Muscle of back (tissue), 13 donors: ENCODE results near the gene GNG3. TPM values are rescaled to one million over a fixed set of nuclear protein-coding genes. Genes with fewer than 3 reads are reported as not detected.
A peak's percentile ranks its signal among the peaks of the same experiment; 100 is the strongest.
"Not testable (repeated sequence)": the region's sequence is repeated elsewhere in the genome, so short reads cannot be mapped to it uniquely, and the experiment has no call there.

ENCODE experiments used
- DNase-seq, 3 donors: peaks; one replicate each; pipeline versions ENCODE4 v3.0.0 to v3.0.0-alpha.2; 2013
- long read RNA-seq, 9 donors: transcript quantifications; one replicate each; lab custom pipeline, GENCODE V29; 2026
- polyA plus RNA-seq, 10 donors: library from polyadenylated mRNA; unstranded; fragments of 120-200 nt; gene quantifications; one replicate each; pipeline ENCODE4 v1.2.1, GENCODE V29; 2013; ENCODE audit not compliant: insufficient read length in 10 of 10

The GNG3 gene
- polyA plus RNA-seq, result 1 to 10 TPM in 2 of 10 donors, under 1 TPM in 5, not detected in 3; 0.35 to 1.5 (median 0.66) TPM
- long read RNA-seq, donor 1, result 0 reads
- long read RNA-seq, donor 2, result 0 reads
- long read RNA-seq, donor 3, result 0 reads
- long read RNA-seq, donor 4, result 0 reads
- long read RNA-seq, donor 5, result 0 reads
- long read RNA-seq, donor 6, partial matches to known transcripts, result 0 of 2 reads
- long read RNA-seq, donor 6, other reads (novel, unspliced or antisense), result 0 of 2 reads
- long read RNA-seq, donor 7, result 0 reads
- long read RNA-seq, donor 8, result 0 reads
- long read RNA-seq, donor 9, result 0 reads

DNA sequence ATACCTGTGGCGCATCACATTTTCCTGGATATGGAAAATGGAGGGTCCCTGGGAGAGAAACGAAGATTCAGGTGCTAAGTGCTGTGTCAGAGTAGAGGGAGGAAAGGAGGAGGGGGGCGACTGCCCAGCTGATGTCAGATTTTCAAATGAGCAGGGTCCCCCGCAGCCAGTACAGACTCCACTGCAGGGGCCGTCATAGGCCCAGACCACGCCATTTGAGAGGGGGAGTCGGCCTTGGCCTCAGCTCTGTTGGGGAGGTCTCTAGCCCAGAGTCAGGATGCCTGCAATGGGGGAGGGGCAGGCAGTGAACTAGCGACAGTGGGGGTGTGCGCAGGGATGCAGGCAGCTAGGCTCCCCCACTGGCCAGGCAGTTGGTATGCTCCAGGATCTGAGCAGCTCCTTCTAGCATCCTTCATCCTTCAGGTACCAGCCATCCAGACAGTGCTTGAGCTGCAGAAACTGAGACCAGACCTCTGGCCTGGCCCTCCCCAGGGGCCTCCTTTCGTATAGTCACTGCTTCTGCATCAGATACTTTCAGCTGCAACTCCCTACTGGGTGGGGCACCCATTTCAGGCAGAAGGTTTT lies at the start of gene GNG3, which contains the start of gene BSCL2:
Gene GNG3, plus strand, starts transcription at position 400 of the 585 bp plus-strand sequence. CDS start 620 bp downstream, outside the sequence.
Gene BSCL2, minus strand, starts transcription at position 148 of the 585 bp plus-strand sequence. CDS start 229 bp downstream, outside the sequence.
- DNase-seq, result peak in 1 of 3 donors; percentile 35

DNA sequence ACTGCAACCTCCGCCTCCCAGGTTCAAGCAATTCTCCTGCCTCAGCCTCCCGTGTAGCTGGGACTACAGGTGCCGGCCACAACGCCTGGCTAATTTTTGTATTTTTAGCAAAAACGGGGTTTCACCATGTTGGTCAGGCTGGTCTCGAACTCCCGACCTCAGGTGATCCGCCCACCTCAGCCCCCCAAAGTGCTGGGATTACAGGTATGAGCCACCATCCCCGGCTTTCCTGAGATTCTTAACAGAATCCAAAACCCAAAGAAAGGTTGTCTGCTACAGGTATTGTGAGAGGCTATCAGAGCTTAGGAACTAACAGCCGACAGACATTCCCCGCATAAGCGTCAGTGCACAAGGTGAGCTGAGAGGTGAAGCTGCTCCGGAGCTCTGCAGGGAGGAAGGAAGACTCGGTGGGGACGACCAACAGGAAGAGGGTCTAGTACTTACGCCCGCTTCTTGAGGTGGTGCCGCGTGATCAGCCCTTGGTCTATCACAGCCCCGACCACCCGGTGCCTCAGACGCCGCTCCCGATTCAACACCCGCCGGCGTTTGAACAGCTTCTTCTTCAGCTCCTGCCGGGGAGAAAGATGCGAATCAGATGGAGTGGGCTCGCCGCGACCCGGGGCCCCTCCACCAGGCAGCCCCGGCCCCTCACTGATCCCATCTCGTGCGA lies 42.9 kb upstream of the GNG3 start:
- no peak for DNase-seq

DNA sequence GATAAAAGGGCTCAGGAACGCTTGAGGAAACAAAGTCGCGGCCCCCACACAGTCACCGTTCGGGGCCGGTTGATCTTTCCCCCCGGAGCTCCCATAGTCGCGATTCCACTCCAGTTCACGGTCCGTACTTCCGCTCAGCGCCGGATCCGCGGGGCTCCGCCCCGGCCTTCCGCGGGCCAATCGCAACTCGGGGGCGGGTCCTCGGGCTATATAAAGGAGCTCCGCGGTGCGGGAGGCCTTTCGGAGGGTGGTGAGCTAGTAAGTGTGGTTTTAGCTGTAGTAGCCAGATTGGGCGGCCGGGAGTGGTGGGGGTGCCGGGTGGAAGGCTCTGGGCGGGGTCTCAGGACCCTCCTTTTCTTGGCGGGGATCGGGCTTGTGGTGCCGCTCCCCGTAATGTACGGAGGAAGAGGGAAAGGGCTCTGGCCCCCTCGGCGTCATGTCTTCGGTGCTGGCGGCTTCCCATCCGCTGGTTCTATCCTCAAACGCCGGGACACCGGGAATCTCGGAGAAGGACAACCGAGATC lies 42.3 kb upstream of the GNG3 start, which contains the start of the genes C11orf98 and CSKMT:
Gene C11orf98, minus strand, starts transcription at position 136 of the 524 bp plus-strand sequence. Its CDS starts 41 bp downstream, at position 95.
Gene CSKMT, plus strand, starts transcription at position 238 of the 524 bp plus-strand sequence. CDS start 568 bp downstream, outside the sequence.
- peak; percentile 95 to 98 (median 97) for DNase-seq

DNA sequence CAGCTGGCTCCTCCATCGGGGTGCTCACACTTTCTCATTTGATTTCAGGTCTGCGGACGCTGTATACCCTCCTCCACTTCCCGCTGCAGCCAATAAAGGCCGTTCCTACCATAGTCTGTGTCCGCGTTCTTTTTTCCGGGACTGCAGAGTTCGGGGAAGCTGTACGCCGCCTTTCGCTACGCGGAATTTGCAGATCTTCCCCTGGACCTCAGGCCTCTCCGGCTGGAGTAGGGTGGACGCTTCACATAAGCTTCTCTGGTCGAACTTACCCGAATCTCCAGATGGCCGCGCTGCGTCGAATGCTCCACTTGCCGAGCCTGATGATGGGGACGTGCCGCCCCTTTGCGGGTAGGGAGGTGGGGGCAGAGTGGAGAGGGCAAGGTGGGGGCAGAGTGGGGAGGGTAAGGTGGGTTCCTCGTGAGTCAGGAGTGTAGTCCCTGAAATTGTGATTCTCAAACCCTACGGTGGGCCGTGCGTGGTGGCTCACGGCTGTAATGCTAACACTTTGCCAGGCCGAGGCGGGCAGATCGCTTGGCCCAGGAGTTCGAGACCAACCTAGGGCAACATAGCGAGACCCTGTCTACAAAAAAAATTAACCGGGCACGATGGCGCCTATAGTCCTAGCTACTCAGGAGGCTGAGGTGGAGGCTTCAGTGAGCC lies 41.7 kb upstream of the GNG3 start:
- no peak for DNase-seq

DNA sequence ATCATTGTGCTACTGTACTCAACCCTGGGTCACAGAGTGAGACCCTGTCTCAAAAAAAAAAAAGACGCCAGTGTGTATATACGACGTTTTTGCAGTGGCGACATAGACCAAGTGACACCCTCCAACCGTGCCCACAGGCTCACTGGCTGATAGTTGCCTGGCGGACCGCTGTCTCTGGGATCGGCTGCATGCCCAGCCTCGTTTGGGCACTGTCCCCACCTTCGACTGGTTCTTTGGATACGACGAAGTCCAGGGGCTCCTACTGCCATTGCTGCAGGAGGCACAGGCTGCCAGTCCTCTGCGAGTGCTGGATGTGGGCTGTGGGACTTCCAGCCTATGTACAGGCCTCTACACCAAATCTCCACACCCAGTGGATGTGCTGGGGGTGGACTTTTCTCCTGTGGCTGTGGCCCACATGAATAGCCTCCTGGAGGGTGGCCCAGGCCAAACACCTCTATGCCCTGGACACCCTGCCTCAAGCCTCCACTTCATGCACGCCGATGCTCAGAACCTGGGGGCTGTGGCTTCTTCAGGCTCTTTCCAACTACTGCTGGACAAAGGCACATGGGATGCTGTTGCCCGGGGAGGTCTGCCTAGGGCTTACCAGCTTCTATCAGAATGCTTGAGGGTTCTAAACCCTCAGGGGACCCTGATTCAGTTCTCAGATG lies 41.1 kb upstream of the GNG3 start:
- DNase-seq, result no peak

DNA sequence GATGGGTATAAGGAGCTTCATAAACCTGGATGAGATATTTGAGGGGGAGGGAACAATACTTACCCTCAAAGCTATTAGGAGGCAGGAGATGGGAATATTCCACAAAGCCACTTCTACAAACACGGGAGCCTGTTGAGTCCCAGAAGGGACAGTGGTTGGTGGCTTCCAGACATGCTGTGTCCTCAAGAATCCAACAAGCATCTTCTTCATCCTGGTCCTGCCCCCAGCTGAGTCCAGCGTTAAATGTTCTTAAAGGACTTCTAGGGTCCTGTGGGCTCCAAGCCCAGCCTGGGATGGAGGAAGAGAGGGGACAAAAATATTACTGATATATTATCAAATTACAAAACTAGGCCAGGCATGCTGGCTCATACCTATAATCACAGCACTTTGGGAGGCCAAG lies 40.0 kb upstream of the GNG3 start:
- no peak for DNase-seq

DNA sequence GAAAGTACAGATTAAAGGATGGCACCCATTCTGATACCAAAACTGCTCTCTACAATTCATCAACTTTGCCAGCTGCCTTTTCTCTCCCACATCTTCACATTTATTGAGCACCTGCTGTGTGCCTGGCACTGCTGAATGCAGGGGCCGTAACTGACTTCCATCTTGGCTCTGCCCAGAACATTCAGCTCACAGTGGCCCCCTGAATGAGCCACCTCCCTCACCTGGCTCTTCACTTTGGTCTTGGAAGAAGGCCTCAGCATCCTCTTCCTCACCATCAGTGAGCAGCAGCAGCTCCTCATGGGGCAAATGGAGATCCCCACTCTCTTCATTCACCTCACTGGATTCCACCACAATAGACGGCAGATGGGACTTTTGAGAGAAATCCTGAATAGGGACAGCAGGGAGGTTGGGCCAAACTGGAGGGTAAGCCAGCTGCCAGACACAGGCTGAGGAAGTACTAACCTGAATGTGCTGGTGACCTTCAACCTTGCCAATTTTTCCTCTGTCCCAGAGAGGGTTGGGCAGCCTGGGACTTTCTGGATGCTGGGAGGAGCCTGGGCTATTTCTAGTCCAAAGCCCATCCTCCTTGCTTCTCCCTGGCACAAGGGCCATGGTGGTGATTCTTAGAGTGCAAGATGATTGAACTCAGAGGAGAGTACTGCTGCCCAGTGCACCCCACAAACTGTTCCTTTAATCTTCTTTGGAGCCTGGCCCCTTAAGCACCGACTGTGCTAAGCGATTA lies 37.9 kb upstream of the GNG3 start:
- no peak for DNase-seq

DNA sequence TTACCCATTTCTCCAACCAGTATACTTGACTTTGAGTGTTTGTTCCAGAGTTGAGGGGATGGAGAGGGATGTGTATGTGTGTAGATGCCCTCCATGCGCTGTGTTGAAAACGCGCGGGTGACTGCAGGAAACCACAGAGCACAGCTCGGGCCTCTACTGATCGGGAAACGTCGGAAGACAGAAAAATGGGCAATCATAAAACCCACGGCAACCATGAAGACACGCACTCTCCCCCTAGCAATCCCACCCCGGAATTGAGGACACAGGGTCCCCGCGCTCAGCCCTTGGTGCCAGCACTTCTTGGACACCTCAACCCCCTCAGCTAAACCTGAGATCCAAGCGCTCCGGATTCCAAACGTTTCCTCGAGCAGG lies 36.3 kb upstream of the GNG3 start:
- no peak for DNase-seq

DNA sequence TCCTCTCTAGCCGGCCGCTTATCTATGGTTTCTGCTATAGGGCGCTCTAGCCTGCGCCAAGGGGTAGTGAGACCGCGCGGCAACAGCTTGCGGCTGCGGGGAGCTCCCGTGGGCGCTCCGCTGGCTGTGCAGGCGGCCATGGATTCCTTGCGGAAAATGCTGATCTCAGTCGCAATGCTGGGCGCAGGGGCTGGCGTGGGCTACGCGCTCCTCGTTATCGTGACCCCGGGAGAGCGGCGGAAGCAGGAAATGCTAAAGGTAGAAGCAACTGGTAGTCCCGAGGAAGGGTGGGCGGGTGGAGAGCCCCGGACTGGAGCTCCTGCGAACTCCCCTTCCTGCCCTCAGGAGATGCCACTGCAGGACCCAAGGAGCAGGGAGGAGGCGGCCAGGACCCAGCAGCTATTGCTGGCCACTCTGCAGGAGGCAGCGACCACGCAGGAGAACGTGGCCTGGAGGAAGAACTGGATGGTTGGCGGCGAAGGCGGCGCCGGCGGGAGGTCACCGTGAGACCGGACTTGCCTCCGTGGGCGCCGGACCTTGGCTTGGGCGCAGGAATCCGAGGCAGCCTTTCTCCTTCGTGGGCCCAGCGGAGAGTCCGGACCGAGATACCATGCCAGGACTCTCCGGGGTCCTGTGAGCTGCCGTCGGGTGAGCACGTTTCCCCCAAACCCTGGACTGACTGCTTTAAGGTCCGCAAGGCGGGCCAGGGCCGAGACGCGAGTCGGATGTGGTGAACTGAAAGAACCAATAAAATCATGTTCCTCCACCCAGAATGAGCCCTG lies 35.7 kb upstream of the GNG3 start, which contains the start of the genes LBHD1 and UQCC3:
Gene LBHD1, minus strand, starts transcription at position 660 of the 782 bp plus-strand sequence. CDS start 2,236 bp downstream, outside the sequence.
Gene UQCC3, plus strand, starts transcription at position 66 of the 782 bp plus-strand sequence. Its CDS starts 73 bp downstream, at position 139.
- DNase-seq, result peak; percentile 83 to 96 (median 86)

DNA sequence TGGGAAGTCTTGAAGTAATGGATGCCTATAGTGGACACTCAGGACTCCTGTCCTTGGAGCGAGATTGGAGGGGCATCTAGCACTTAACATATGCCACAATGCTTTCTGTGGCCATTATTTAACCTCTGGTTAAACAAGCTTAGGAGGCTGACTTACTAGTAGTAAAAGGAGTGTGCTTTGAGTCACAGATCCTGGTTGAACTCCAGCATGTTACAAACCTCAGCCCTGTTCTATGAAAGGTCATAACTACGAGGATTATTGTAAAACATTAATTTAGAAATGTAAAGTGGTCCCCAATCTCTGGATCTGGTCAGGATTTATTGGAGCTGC lies 34.3 kb upstream of the GNG3 start:
- no peak for DNase-seq

DNA sequence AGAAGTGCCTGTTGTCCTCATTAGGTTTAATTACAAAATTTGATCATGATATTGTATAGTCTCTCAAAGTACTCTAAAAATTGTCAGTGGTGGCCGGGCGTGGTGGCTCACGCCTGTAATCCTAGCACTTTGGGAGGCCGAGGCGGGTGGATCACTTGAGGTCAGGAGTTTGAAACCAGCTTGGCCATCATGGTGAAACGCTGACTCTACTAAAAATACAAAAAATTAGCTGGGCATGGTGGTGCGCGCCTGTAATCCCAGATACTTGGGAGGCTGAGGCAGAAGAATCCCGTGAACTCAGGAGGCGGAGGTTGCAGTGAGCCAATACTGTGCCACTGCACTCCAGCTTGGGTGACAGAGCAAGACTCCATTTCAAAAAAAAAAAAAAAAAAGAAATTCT lies 32.1 kb upstream of the GNG3 start:
- not testable (repeated sequence) for DNase-seq

DNA sequence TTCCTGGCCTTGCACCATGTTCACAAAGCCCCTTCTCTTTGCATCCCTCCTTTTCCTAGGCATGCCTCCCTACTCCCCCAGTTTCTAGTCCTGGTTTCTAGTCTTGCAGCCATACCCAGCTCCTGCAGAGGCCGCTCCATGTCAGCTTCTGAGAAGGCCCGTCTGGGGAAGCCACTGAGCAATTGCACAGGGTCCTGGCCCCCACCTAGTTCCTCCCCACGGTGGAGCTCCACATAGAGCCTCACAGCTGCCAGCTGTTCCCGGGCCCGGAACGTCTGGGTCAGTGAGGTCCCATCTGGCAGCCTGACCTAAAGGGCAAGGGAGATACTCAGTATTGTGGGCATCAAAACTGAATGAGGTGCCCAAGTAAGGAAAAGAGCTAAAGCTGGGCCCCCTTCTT lies 30.8 kb upstream of the GNG3 start:
- DNase-seq, result no peak

DNA sequence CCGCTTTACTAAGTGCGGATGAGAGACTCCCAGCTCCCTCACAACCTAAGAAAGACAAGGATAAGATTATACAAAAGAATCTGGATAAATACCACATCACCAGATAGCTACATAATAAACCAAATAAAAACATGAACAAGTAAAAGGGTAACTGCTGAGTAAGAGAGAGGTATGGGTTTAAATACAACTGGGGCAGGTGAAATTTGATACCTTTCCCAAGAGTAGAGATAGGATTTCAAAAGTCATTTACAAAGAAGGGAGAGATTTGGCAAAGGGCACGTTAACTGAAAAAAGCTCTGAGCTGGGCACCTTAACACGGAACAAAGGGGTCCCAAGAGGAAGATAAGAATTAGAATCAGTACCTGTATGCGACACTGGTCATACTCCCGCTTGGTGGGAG lies 30.3 kb upstream of the GNG3 start:
- no peak for DNase-seq

DNA sequence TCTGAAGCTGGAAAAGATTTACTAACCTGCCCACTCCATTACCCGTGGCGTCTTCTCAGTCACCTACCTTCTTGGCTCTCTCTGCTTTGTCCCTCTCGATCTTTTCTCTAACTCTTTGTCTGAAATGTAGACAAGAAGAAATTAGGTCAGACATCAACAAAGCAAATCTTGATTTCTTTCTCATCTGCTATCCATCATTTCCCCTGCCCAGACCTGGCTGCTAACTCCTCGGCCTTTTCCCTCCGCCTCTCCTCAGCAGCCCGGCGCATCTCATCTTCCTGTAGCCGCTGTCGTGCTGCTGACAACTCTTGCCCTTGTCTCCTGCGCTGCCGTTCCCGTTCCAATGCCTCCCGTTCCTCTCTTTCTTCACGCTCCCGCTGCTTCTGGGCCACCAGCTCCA lies 29.8 kb upstream of the GNG3 start:
- DNase-seq, result no peak

DNA sequence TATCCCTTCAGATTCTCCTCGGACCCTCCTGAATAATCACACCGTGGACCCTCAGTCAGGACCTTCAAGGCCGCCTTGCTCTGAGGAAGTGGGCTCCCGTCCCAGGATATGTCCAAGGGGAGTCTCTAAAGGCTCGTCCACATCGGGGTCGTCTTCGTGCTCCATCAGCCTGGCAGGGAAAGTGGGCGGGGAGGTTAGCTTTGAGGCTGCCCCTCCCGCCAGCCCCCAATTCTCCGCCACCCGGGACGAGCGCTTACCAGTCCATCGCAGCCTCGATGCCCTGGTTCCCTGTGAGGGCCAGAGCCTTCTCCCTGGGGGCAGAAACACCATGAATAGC lies 29.1 kb upstream of the GNG3 start:
- no peak for DNase-seq

DNA sequence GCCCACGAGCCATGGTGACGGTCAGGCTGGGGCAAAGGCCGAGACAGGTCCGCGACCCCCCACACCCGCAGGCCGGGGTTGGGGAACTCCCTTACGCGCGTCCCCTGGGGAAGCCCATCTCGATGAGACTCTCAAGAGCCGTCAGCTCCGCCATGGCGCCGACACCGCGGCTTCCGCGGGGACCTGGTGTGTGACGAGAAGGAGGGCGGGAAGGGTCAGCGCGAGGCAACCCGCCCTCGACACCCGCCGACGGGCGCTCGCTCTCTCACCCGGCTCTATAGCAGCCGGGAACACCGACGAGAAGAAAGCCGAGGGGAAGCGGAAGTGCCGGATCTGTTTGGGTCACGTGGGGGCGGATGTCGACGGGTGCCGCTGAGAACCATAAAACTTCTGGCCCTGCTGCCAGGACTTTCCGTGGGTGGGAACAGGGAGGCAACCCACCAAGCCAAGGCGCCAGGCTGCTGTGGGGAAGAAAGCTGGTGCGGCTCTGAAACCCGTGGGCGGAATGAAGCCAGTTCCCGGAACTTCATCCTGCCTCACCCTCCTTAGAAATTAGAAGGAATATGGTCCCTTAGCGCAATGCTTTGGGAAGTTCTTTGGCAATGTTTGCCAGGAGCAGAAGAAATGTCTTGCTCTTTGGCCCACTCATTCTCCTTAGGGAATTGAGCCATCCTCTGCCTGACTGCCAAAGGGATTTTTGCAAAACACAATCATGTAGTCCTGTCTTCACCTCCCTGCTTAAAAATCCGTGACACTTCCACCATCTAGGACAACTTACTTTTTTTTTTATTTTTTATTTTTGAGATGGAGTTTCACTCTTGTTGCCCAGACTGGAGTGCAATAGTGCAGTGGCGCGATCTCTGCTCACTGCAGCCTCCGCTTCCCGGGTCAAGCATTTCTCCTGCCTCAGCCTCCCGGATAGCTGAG lies 28.4 kb upstream of the GNG3 start, which contains the start of gene UBXN1:
Gene UBXN1, minus strand, starts transcription at position 304 of the 927 bp plus-strand sequence. Its CDS starts 150 bp downstream, at position 154.
- DNase-seq, result peak; percentile 88 to 97 (median 94)

DNA sequence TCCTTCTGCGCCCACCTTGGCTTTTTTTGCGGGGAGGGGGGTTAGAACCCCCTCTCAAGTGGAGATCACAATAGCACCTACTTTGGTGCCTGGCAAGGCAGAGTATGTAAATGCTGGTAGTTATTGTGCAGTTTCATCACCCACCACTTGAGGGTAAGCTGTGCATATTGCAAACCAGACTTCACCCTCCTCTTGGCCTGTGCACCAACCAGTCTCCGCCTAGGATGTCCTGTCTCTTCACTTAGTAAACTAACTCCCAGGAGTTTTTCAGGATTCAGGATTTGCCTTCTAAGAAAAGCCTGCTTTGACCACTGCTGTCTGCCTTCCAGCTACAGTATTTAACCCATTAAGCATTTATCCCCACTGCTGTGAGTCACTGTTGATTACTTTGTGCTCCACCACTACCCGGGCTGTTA lies 26.6 kb upstream of the GNG3 start:
- DNase-seq, result peak in 2 of 3 donors; percentile 61 to 80

DNA sequence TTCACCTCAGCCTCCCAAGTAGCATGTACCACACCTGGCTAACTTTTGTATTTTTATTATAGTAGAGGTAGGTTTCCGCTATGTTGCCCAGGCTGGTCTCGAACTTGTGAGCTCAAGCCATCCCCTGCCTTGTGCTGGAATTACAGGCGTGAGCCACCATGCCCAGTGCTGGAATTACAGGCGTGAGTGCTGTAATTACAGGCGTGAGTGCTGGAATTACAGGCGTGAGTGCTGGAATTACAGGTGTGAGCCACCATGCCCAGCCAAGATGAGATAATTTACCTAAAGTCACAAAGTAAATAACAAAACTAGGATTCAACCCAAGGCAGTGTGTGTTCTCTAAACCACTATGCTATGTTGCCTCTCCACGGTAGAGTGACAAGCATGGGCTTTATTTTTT lies 25.0 kb upstream of the GNG3 start:
- DNase-seq, result no peak
